Ectodermal cell (in vitro differentiated cells): ENCODE results near the gene APOLD1.

Source experiments
- H3K27ac ChIP-seq: 2 replicates; pipeline ENCODE4 v1.7.0; 2013; ENCODE audit warnings: mild to moderate bottlenecking, low read depth, low read length; ENCODE audit not compliant: insufficient read depth, poor library complexity, severe bottlenecking
- H3K27me3 ChIP-seq: 2 replicates; pipeline ENCODE4 v1.7.0; 2013; ENCODE audit warnings: mild to moderate bottlenecking, low read length; ENCODE audit not compliant: insufficient read depth, control insufficient read depth, poor library complexity, severe bottlenecking
- H3K36me3 ChIP-seq: one replicate; pipeline ENCODE4 v1.7.0; 2013; ENCODE audit warnings: low read length; ENCODE audit not compliant: control insufficient read depth, insufficient read depth
- H3K4me1 ChIP-seq: one replicate; pipeline ENCODE4 v1.7.0; 2013; ENCODE audit warnings: low read length; ENCODE audit not compliant: control insufficient read depth, insufficient read depth
- H3K4me3 ChIP-seq: 2 replicates; pipeline ENCODE4 v1.7.0; 2013; ENCODE audit warnings: low read depth, low read length, control low read depth; ENCODE audit not compliant: insufficient read depth
- H3K9me3 ChIP-seq: 2 replicates; pipeline ENCODE4 v1.7.0; 2013; ENCODE audit warnings: mild to moderate bottlenecking, low read length, moderate library complexity; ENCODE audit not compliant: control insufficient read depth
- WGBS, 2 experiments: methylation state at CpG; one replicate each; pipeline ENCODE4 v1.1.7; 2013; ENCODE audit warnings: missing lambda C conversion rate in 2 of 2; 5-methylcytosine and 5-hydroxymethylcytosine counted together

APOLD1 gene

DNA sequence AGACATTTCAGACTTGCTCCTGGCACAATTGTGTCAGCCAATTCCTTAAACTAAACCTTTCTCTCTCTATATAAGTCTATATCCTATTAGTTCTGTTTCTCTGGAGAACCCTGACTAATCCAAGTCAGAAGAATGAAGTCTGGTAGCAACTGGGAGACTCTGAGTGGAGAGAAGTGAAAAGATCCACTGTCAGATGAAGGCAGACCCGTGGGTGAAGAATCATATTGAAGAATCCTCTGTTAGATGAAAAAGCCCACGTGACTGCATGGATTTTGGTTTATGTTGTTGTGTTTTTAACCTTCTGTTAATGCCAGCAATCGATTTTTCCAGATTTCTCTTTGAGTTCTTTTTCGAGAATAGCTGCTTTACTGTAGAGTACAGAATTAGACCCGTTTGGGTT lies 29.5 kb upstream of the APOLD1 start:
- no peak overlapping the region for H3K4me3 ChIP-seq
- H3K4me1 ChIP-seq, result no peaks in the 10 kb centered on the region
- no peaks in the 10 kb centered on the region for H3K9me3 ChIP-seq
- WGBS, 2 experiments, result 83 to 87% methylated on average over 5 of the region's 5 CpGs
- H3K27me3 ChIP-seq, result no peaks in the 10 kb centered on the region
- no peak overlapping the region for H3K27ac ChIP-seq
- H3K36me3 ChIP-seq, result no peaks in the 10 kb centered on the region

DNA sequence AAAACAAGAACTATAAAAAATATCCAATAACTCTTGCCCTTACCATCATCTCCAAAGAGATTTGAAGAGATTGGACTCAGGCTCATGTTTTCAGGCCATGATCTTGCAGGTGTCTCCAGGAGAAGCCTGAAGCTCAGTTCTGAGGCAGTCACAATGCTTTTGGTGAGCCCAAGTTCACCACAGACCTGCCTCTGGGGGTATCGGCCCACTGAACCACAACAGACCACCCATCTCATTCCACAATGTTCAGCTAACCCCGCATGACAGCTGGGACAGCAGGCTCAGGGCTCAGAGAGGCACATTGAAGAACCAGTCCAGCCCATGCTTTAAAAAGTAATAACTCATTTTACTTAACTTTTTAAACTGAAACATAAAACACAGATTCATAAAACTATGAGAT lies 28.3 kb upstream of the APOLD1 start:
- Histone ChIP-seq H3K27ac (no peak overlapping the region), H3K4me3 (no peak overlapping the region), H3K4me1 (no peaks in the 10 kb centered on the region), H3K9me3 (no peaks in the 10 kb centered on the region), H3K27me3 (no peaks in the 10 kb centered on the region), H3K36me3 (no peaks in the 10 kb centered on the region)
- 97 to 100% methylated on average over 2 of the region's 2 CpGs for WGBS, 2 experiments

DNA sequence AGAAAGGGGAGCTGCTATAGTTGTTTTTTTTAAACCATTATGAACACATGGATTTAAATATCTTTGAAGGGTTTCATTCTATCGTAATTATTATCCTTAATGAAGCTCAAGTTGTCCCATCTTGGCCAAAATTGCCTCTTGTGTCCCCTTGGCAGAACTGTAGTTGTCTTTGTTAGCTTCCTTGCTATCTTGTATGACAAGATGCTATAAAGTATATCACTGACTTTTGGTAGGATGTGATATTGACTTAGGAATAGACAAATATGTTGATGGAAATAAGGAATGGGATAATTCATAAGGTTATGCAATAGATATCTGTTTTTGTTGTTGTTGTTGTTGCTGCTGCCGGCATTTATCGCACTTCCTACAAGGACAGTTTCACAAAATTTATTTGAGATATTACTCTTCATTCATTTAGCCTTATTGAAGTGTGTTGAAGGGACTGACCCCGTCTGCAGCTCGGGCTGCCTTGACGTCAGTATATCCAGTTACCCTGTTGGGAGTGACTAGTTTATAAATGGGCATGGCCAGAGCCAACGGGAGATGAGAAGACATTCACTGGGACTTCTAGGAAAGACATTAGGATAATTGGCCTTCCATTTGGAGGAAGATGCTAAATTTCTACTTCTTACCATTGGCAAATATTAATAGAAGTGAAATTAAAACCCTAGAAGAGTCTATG lies 26.1 kb upstream of the APOLD1 start:
- H3K27ac ChIP-seq, result no peak overlapping the region

GRCh38 chr12:12764824-12765223 lies 20.6 kb upstream of the APOLD1 start:
- H3K4me1 ChIP-seq, result no peaks in the 10 kb centered on the region
- no peaks in the 10 kb centered on the region for H3K9me3 ChIP-seq
- H3K4me3 ChIP-seq, result no peak overlapping the region
- H3K27me3 ChIP-seq, result no peaks in the 10 kb centered on the region
- no peak overlapping the region for H3K27ac ChIP-seq
- no peaks in the 10 kb centered on the region for H3K36me3 ChIP-seq

More for the DNA sequence above, 26.1 kb upstream of the APOLD1 start:
- no peaks in the 10 kb centered on the region for H3K4me1 ChIP-seq
- H3K4me3 ChIP-seq, result no peak overlapping the region
- no peaks in the 10 kb centered on the region for H3K9me3 ChIP-seq
- no peaks in the 10 kb centered on the region for H3K27me3 ChIP-seq
- WGBS, 2 experiments, result 91 to 94% methylated on average over 5 to 6 of the region's 7 CpGs
- no peaks in the 10 kb centered on the region for H3K36me3 ChIP-seq

GRCh38 chr12:12770262-12770661 lies 15.2 kb upstream of the APOLD1 start:
- Histone ChIP-seq H3K27me3 (no peaks in the 10 kb centered on the region), H3K9me3 (no peaks in the 10 kb centered on the region), H3K4me1 (no peaks in the 10 kb centered on the region), H3K27ac (no peak overlapping the region), H3K36me3 (no peaks in the 10 kb centered on the region), H3K4me3 (no peak overlapping the region)
- WGBS, 2 experiments, result 86 to 91% methylated on average over 4 to 6 of the region's 6 CpGs

DNA sequence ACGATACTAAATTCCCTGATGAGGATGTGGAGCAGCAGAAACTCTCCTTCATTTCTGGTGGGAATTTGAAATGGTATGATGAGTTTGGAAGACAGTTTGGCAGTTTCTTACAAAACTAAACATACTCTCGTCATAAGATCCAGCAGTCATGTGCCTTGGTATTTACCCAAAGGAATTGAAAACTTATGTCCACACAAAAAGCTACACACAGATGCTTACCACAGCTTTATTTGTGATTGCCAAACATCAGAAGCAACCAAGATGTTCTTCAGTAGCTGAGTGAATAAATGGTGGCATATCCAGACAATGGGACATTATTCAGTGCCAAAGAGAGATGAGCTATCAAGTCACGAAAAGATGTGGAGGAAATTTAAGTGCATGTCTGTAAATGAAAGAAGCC lies 10.7 kb upstream of the APOLD1 start:
- no peaks in the 10 kb centered on the region for H3K4me1 ChIP-seq
- H3K4me3 ChIP-seq, result no peak overlapping the region
- 77 to 79% methylated on average over 3 of the region's 3 CpGs for WGBS, 2 experiments
- no peaks in the 10 kb centered on the region for H3K36me3 ChIP-seq
- H3K9me3 ChIP-seq, result no peaks in the 10 kb centered on the region
- no peaks in the 10 kb centered on the region for H3K27me3 ChIP-seq
- H3K27ac ChIP-seq, result no peak overlapping the region

GRCh38 chr12:12776261-12776660 lies 9.2 kb upstream of the APOLD1 start:
- Histone ChIP-seq H3K9me3 (no peaks in the 10 kb centered on the region), H3K27ac (no peak overlapping the region), H3K27me3 (no peaks in the 10 kb centered on the region), H3K4me3 (no peak overlapping the region), H3K4me1 (no peaks in the 10 kb centered on the region), H3K36me3 (no peaks in the 10 kb centered on the region)
- 84 to 90% methylated on average over 5 of the region's 5 CpGs for WGBS, 2 experiments

DNA sequence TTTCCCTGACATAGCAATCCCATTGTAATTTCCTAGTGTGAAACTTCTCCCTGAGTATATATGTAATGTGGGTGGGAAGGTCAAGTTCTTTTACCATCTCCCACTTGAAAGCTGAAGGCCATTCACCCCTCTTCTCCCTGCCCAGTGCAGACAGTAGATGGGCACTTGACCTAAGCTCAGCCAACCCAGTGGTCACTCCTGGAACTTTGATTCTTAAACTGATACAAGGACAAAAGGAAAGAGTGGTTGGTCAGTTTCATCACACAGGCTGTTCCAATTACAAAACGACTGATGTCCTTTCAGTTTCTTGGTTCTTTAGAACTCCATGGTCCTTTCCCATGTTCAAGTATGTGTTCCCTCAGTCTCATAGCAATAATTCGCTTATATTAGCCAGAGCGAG lies 8.4 kb upstream of the APOLD1 start:
- H3K27me3 ChIP-seq, result no peaks in the 10 kb centered on the region
- 88% methylated on average over 3 of the region's 3 CpGs for WGBS, 2 experiments
- H3K4me1 ChIP-seq, result no peaks in the 10 kb centered on the region
- no peak overlapping the region for H3K4me3 ChIP-seq
- H3K9me3 ChIP-seq, result no peaks in the 10 kb centered on the region
- no peaks in the 10 kb centered on the region for H3K36me3 ChIP-seq
- H3K27ac ChIP-seq, result no peak overlapping the region

- H3K4me1 ChIP-seq, result no peaks in the 10 kb centered on the region
- H3K36me3 ChIP-seq, result no peaks in the 10 kb centered on the region
- H3K27me3 ChIP-seq, result no peaks in the 10 kb centered on the region
- H3K9me3 ChIP-seq, result no peaks in the 10 kb centered on the region
- WGBS, 2 experiments, result 73 to 92% methylated on average over 2 of the region's 2 CpGs
- H3K4me3 ChIP-seq, result no peak overlapping the region
- H3K27ac ChIP-seq, result no peak overlapping the region
Observed at GRCh38 chr12:12779007-12779406, 6.5 kb upstream of the APOLD1 start.

DNA sequence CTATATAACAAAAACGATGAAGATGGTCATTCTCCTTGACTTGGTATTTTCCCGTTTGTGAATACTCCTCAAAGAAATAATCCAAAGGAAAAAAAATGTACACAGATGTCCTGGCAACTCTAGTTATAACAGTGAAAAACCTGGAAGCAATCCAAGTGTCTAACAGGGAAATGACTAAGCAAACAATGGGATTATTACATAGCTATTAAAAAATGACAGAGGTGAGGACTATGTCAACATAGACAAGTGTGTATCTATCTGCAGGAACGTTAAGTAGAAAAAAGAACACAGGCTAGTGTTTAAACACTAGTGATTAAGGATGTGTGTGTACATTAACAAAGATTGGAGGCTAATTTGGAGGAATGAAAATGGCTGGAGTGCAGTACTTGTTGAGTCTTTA lies 5.9 kb upstream of the APOLD1 start:
- 70 to 90% methylated on average over 2 to 3 of the region's 3 CpGs for WGBS, 2 experiments
- Histone ChIP-seq H3K36me3 (no peaks in the 10 kb centered on the region), H3K27me3 (no peaks in the 10 kb centered on the region), H3K4me3 (no peak overlapping the region), H3K4me1 (no peaks in the 10 kb centered on the region), H3K9me3 (no peaks in the 10 kb centered on the region), H3K27ac (no peak overlapping the region)

DNA sequence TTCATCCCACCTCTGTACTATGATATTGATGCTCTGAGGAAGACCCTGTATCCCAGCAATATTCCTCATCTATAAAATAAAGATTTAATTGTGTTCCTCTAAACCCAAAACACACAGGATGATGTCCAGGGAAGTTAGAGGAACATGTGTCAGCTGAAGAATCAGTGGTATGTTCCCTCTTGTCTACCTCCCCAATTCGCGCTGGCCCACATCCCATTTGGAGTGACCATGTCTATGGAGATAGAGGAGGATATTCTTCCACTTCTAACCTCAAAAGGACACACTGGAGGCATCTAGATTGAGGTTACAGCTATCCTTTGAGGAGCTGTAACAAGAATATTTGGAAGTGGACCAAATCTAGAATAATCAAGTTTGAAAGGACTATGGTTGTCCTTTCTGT lies 1.3 kb upstream of the APOLD1 start:
- peaks cover 6% of the 10 kb centered on the region for H3K4me1 ChIP-seq
- no peaks in the 10 kb centered on the region for H3K36me3 ChIP-seq
- no peak overlapping the region for H3K27ac ChIP-seq
- H3K9me3 ChIP-seq, result no peaks in the 10 kb centered on the region
- H3K27me3 ChIP-seq, result peaks cover 32% of the 10 kb centered on the region
- H3K4me3 ChIP-seq, result no peak overlapping the region
- 100% methylated on average over 2 of the region's 2 CpGs for WGBS, 2 experiments
